PFSK-1 (cell line): ENCODE data around the gene RSPH1.

Source experiments
- POLR2AphosphoS5 ChIP-seq: IDR thresholded peaks from 2 replicates; pipeline ENCODE4 v1.6.1; 2012; ENCODE audit warnings: low read depth, mild to moderate bottlenecking, control low read depth, low read length, moderate library complexity
- TAF1 ChIP-seq: IDR thresholded peaks from 2 replicates; pipeline ENCODE4 v1.6.1; 2012; ENCODE audit warnings: low read length, control low read depth, borderline replicate concordance; ENCODE audit not compliant: insufficient read depth

- TF ChIP-seq POLR2AphosphoS5, result no peak
- TF ChIP-seq TAF1, result no peak
These were observed 282 bp downstream of the RSPH1 start for GRCh38 chr21:42495765-42496119.
